Activated CD4-positive, alpha-beta T cell treated with anti-CD3 and anti-CD28 coated beads, Interleukin-10, Interleukin-2, amounts not matched to agents 100 ng/mL and 50 ng/mL, durations not matched to agents 16 hours and 8 hours (primary cell): Measurements from ENCODE around the gene PPEF1.
"Not testable (repeated sequence)": the region's sequence is repeated elsewhere in the genome, so short reads cannot be mapped to it uniquely, and the experiment has no call there.

Experiments
- DNase-seq: peaks from one replicate; pipeline ENCODE4 v3.0.0-alpha.2; 2020

PPEF1 gene

DNA sequence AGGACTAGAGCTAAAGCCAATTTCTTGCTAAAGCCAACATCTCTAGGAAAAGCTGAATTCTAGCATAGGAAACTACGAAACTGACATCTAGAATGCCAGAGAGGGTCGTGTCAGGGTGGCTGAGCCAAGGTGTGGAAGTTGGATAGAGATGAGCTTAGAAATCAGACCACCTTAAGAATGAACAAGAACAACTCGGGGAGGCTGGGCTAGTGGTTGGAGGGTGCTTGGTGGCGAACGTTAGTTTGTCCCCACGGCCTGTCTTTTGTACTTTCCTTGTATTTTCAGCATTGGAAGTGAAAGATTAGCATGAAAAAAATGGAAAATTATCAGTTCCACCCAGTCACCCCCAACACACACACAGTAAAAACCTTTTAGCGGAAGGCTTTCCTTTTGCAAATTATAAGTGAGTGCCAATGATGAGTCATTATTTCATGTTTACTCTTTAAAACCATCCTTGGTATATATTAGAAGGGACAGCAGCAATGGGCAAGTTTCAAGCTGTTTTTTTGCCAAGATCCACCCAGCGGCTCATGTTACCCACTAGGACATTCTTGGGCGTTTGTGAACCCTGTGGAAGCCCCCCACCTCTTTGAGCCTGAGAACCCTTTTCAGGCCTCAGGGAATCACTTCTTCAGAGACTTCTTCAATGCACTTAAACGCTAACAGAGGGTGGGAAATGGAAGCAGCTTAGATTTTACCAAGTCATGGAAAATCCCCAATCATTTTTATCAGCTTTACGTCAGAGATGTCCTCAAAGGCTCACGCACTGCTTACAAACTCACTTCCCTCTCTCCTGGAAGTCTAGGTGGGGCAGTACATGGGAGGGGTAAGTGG, 4.9 kb upstream of the PPEF1 start:
- DNase-seq = no peak

DNA sequence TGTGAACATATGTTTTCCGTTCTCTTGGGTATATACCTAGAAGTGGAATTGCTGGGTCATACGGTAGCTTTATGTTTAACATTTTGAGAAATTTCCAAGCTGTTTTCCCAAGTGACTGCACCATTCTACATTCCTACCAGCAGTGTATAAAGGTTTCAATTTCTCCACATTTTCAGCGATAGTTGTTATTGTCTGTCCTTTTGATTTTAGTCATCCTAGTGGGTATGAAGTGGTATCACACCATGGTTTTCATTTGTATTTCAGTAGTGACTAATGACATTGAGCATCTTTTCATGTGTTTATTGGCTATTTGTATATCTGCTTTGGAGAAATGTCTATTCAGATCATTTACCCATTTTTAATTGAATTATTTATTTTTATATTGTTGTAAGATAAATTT, 2.4 kb downstream of the PPEF1 start:
- DNase-seq = no peak

DNA sequence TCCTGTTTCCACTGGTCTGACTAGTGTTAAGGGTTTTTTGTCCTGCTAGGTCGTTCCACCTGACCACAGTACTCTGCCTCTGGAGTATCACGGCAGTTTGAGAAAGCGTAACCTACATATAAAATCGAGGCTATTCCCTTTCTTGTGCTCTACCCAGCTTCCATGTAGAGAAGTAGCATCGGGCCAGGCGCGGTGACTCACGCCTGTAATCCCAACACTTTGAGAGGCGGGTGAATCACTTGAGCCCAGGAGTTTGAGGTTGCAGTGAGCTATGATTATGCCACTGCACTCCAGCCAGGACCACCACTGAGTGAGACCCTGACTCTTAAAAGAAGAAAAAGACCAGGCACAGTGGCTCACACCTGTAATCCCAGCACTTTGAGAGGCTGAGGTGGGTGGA, 7.5 kb downstream of the PPEF1 start:
- DNase-seq = no peak

DNA sequence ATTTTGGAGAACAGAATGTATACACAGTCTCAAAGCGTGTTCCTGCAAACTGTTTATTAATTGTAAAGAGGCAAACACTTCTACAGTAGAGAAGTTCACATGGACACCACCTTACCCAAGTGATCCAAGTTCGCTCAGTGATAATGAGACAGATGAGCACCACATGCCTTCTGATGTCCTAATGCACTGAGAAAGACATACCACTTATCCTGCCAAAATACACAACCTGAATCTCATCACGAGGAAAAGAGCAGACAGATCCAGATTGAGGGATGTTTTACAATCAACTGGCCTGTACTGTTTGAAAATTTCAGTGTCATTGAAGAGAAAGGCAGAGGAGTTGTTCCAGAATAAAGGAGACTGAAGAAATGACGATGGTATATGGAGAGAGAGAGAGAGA, 12.4 kb downstream of the PPEF1 start:
- no peak for DNase-seq

DNA sequence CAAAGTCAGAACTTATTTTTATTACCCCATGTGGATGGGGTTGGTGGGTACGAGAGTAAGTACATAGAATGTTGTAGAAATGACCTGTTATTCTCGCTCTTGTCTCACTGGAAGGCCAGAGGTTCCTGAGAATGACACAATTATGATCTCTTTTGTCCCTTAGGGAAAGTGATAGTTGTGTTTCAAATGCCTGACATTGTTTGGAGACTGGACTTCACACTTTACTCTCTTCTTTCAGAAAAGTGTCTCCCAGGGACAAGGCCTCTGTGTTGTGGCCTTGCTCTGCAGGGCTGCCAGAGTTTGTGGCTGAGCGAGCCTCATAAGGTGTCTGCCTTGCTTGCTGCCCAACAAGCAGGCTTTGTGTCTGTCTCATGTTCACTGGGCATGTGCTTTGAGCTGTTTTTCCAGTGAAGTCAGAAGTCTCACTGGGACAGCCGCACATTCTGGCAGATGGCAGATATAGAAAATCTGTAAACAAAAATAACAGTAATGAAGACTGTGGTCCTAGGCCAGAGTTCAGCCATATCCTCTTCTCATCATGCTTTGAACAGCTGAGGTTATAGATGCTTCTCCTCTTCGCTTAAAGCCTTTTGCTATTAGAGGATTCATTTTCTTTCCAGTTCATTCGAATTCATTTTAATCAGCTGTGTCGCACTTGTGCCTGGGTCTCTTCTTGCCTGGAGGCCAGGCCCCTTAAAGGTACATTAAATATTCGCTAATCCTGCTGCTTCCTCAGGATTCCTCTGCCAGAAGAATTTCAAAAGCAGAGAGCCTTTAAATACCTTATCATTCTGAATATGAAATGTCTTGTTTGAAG, 14.4 kb downstream of the PPEF1 start:
- DNase-seq = no peak

DNA sequence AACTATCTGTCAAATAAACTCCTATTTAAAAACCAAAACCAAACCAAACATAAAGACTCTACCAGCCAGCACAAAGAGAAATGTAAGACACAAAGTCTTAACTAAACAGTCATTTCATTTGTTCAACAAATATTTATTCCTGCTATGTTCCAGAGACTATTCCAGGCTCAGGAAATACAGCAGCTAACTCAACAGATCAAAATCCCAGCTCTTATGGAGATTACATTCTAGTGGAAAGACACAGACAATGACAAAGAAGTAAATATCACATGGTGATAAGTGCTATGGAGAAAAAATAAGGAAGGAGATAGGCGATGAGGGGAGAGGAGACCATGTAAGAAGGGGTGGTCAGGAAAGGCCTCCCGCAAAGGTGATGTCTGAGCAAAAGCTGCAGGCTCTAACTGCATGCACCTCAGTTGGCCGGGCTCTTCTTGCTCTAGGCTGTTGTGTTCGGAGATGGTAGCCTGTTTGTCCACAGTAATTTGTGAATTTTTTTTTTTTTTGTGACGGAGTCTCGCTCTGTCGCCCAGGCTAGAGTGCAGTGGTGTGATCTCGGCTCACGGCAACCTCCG, 15.1 kb downstream of the PPEF1 start:
- no peak for DNase-seq

DNA sequence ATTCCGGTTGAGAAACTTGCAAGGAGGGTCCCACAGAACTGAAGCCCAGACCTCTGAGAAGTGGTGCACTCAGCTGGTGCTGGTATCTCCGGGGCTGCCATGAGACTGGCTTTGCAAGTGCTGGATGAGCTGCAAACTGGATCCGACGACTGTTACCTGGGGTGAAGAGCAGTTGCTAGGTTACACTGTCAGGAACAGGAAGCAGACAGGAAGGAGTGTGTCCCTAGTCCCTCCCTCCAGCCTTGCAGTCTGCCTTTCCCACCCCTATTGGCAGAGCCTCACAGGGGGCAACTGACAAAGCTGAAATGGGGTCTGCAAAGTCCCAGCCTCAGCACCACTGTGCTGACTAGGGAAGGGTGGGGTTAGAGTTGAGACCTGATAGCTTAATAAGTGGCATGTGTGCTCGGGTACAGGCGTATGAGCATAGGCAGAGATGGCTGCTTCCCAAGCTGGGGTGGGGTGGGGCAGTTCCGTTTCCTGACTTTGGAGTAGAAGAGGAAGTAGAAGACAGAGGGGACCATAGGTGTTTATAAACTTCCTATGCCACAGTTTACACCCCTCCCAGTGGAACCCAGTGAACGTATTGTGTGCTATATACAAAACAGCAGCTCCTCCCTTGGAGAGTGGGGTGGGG, 18.0 kb downstream of the PPEF1 start:
- no peak for DNase-seq

DNA sequence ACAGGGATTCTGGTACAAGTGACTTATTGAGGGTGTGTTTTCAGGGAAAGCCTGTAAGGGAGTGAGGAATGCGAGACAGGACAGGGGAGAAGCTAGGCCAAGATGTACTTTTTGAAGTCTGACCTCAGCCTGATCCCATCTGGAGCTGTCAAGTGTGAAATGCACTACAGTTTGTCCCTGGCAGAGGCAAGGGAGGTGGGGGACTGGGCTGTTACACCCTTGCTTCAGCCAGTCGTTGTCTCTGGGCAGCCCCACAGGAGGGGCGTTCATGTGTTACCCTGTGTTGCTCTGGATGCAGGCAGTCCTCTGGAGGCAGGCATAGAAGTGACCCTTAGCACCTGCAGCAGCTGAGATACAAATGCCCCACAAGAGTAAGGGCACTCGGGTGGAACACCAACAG, 25.8 kb downstream of the PPEF1 start:
- no peak for DNase-seq

DNA sequence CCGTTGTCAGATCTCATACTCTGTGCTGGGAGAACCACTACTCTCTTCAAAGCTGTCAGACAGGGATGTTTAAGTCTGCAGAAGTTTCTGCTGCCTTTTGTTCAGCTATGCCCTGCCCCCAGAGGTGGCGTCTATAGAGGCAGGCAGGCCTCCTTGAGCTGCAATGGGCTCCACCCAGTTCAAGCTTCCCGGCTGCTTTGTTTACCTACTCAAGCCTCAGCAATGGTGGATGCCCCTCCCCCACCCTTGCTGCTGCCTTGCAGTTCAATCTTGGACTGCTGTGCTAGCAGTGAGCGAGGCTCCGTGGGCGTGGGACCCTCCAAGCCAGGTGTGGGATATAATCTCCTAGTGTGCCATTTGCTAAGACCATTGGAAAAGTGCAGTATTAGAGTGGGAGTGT, 32.2 kb downstream of the PPEF1 start:
- DNase-seq = not testable (repeated sequence)

DNA sequence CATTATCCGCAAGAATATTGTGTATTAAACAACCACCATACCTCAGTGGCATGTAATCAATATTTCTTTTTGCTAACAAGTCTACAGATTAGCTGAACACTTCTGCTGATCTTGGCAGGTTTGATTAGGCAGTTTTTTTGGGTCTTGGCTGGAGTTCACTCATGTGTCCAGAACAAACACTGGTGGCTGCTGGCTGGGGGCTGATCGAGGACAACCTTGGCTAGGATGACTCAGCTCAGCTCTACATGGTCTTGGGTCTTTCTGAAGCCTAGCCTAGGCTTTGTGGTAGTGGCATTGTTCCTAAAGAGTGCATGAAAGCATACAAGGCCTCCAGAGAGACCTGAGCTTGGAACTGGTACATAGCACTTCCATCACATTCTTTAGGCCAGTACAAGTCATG, 41.1 kb downstream of the PPEF1 start:
- no peak for DNase-seq

DNA sequence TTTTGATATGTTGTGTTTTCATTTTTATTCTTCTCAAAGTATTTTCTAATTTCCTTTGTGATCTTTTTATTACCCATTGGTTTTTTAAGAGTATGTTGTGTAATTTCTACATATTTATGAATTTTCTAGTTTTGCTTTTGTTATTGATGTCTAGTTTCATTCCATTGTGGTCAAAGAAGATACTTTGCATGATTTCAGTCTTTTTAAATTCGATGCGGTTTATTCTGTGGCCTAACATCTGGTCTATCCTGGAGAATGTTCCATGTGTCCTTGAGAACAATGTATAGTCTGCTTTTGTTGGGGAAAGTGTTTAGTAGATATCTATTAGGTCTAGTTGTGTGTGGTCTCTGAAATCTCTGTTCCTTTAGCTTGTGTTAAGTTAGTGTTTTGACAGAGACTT, 46.2 kb downstream of the PPEF1 start:
- DNase-seq = no peak

DNA sequence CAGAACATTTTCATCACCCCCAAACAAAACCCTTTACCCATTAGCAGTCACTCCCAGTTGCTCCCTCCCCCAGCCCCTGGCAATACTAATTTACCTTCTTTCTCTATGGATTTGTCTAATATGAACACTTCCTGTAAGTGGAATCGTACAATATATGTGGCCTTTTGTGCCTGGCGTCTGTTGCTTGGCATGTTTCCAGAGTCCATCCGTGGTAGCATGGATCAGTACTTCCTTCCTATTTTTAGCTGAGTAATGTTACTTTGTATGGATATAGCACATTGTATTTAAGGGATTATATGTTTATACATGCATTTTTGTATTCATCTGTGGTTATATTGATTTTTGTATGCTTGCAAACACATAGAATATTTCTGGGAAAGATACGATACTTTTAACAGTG, 48.2 kb downstream of the PPEF1 start:
- no peak for DNase-seq

DNA sequence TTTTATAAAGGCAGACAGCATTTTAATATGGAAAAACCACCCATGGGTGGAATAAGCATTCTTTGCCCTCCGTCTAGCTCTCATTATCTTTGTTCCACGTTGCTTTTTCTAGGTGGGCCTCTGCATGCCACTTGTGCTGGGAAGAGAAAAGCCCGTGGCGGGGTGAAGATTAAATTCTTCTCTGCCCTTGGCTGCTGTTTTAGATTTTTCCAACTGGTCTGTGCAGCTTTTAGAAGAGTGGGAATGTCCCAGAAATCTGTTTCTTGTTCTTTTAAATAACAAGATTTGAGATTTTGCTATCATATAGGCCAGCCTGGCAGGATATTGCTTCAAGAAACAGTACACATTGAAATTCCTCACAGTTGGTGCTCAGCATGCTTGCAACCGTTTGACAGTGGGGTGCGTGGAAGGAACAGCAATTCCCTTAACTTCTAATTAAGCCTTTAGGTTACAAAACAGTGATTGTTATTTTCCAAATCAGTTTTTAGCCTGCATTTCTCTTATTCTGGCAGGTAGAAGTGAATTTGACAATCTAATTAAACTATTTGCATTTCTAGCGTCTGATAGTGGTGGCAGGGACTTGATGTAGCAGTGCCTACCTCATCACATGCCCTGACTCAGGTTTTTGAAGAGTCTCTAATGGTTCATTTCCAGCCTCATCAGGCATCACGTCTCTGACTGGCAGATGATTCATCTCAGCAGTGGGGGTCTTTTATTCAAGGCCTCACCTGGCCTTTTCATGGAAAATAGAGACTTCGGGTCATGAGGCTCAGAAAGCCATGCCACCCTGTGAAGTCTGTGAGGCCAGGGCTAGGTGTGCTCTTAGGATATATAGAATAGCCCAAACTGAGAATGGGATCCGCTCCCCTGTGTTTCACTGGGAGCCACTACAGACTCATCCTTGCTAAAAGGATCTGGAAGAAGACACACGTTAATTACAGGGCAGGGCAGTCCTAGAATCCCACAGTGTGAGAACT, 50.8 kb downstream of the PPEF1 start:
- no peak for DNase-seq

DNA sequence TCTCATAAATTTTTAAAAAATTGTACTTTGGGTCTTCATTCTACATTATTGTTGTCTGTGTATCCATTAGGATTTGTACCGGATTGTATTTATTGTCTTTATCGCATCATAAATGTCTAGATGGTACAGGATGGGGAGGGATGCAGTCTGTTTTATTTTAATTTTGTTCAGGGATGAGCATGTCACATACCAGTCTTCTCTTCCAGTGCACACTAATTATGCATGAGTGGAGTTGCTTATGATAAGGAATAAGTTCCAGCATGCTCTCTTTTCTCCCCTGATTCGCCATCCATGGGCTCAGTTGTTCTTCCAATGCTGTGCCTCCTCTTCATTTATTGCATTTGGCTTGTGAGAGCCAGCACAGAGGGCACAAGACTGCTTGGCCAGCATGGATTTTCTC, 54.3 kb downstream of the PPEF1 start:
- DNase-seq = no peak

DNA sequence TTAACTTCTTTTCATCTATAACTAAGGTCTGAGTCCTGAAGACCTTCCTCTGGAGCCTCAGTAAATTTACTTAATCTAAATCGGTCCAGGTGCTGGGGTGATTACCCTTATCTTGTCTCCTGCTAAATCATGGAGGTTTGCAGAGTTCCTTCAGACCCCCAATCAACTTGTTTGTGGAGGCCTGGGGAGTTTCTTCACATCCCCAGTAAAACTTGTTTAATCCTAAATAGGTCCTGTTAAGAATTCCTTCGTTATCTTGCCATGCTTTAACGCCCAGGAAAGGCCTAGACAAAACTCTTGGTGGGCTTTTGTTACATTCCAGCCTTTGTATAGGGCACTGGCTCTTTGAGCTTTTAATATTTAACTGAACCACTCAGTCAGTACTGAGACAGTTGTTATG, 55.7 kb downstream of the PPEF1 start:
- DNase-seq = not testable (repeated sequence)

DNA sequence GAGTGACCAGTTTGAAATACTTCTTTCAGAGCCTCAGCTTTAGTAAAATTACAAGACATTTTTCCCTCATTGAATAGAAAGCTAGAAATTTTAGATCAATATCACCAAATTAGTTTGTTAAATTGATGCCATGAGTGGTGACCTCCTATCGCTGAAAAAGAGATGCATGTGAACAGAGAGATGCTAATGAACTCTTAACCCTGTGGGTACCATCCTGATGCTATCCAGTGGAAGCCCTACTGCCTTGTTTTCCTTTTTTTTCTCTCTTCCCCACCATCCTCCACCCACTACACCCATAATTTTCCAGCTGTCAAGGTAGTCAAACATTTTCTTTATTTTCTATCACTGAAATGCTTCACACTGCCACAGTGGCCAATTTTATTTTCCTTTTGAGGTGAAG, 61.9 kb downstream of the PPEF1 start:
- no peak for DNase-seq

DNA sequence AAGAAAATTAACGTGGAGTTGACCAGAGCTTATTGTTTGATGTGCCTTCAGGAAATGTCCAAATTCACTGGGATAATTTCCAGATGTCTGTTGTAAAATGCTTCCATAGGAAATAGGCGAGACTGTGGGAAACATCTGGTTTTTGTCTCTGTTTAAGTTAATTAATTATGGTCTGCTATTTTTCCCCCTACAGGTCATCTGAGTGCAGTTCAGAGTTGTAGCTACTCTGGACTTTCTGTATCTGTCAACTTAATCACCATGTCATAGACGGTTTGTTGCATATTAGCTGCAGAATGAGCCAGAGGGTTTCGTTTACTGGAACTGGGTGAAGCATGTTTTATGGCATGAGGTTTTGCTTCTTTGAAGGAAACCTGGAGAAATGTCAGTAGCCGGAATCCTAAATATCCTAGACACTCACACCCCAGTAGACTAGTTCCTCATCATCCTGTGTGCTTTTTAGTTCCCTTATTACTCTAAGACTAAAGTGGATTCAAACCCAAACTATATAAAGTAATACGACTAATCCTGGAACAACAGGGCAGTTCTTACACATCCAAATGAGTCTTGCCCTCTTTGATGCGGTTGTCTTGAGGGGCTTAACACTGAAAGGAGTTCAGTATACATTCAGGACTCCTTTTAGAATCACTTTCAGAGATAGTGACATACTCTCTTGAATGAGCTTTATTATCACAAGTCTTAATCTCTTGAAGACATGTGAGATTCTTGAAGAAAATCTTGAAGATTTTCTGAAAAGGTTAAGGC, 62.5 kb downstream of the PPEF1 start:
- no peak for DNase-seq

DNA sequence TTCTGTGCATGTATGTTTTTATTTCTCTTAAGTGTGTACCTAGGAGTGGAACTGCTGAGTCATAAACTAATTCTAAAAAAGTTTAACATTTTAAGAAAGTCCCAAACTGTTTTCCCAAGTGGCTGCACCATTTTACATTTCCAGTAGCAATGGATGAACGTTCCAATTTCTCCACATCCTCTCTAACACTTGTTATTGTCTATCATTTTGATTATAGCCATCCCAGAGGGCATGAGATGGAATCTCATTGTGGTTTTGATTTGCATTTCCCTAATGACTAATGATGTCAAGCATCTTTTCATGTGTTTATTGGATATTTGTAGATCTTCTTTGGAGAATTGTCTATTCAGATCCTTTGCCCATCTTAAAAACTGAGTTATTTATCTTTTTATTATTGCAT, 82.5 kb downstream of the PPEF1 start:
- DNase-seq = no peak

DNA sequence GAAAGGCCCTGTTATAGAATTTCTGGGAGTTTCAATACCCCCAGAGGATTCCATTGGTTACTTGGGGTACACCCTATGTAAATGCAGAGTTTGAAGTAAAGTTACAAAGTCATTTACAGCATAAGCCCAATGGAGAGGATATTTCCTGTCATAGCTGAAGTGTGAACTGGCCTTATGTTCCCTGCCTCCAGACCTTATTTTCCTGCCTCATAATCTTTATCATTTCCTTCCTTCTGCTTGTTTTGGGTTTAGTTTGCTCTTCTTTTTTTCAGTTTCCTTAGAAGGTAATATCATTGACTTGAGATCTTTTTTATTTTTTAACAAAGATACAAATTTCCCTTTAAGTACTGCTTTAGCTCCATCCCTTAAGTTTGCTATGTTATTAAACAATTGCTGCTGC, 85.4 kb downstream of the PPEF1 start:
- no peak for DNase-seq

DNA sequence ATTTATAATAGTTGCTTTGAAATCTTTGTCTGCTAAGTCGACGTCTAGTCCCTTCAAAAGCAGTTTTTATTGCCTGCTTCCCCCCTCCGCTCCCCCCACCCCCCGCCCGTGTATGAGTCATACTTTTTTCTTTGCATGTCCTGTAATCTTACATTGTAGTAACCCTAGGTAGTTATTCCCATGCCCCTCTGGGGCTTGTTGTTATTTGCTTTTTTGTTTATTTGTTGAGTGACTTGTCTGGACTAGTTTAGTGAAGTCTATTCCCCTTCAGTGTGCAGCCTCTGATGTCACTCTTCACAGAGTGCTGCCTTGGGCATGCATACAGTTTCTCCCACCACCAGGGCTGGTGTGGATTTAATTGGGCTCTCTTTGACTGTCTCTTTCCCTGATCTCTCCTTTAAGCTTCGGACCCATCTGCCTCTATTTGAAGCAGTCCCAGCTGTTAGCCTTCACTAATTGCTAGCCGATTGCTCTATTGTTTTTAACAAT, 86.2 kb downstream of the PPEF1 start:
- no peak for DNase-seq

DNA sequence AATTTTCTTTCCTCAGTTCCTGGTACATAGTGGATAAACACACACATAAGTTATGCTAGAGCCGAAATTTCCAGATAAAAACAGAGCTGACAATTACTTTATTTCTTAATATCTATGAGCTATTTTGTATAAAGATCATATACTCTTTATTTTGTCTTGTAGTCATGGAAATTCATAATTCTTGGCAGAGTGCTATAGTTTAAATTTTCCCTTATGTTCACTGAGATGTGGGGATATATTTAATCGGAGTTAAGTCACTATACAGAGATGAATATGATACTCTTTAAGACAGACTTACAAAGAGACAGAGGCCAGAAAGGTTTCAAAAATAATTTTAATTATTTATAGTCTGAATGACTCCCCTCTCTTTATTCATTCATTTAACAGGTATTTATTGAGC, 89.7 kb downstream of the PPEF1 start:
- DNase-seq = no peak
